SK-N-SH (cell line): ENCODE measurements around the gene SPTBN1. TPM values are rescaled to one million over a fixed set of nuclear protein-coding genes. Genes with fewer than 3 reads are reported as not detected.

Experiments
- CTCF ChIA-PET: fragments of 300-600, 350-600 bp; formaldehyde crosslinking; extraction: SDS; loops from one replicate; lab custom pipeline; 2021; lab: Yijun Ruan, JAX
- POLR2A ChIA-PET: fragments of 350-600 bp; sonication (Branson Sonifier 250); formaldehyde crosslinking; extraction: SDS; loops from one replicate; lab custom pipeline; 2020; ENCODE audit warnings: antibody characterized with exemption, inconsistent platforms; lab: Yijun Ruan, JAX
- DNase-seq: peaks from one replicate; pipeline ENCODE4 v3.0.0; 2012
- H2AFZ ChIP-seq: fragments of 200-600 bp; sonication (generic); 2 replicates; pipeline ENCODE4 v1.8.1; 2016; ENCODE audit warnings: antibody characterized with exemption, mild to moderate bottlenecking, low read depth
- H3F3A ChIP-seq: fragments of 200-600 bp; sonication (generic); replicated peaks from 2 replicates; pipeline ENCODE3; 2016; ENCODE audit warnings: antibody characterized with exemption, mild to moderate bottlenecking; ENCODE audit not compliant: insufficient read depth
- H3K27ac ChIP-seq, 2 experiments: fragments of 200-500 bp in 1 of 2; fragments of 200-600 bp in 1 of 2; sonication (Bioruptor generic) in 1 of 2; sonication (generic), shearing (Covaris generic) in 1 of 2; 2 replicates each; pipeline versions ENCODE4 v1.5.1 to v1.6.1; 2014 to 2016; ENCODE audit warnings: low read depth in 2 of 2, inconsistent platforms in 1 of 2, low read length in 1 of 2, mild to moderate bottlenecking in 1 of 2, mixed read lengths in 1 of 2
- H3K27me3 ChIP-seq: fragments of 200-600 bp; sonication (generic), shearing (Covaris generic); 2 replicates; pipeline ENCODE4 v1.6.1; 2016; ENCODE audit warnings: mixed run types; ENCODE audit not compliant: insufficient read depth
- H3K36me3 ChIP-seq, 2 experiments: fragments of 200-500 bp in 1 of 2; fragments of 200-600 bp in 1 of 2; sonication (Bioruptor generic) in 1 of 2; sonication (generic) in 1 of 2; replicated peaks in 1 of 2; 2 replicates each; pipeline versions ENCODE3 to v1.5.1; 2014 to 2016; ENCODE audit warnings: low read length in 1 of 2, mild to moderate bottlenecking in 1 of 2; ENCODE audit not compliant: insufficient read depth in 2 of 2, control insufficient read depth in 1 of 2
- H3K4me1 ChIP-seq, 2 experiments: fragments of 200-500 bp in 1 of 2; fragments of 200-600 bp in 1 of 2; sonication (Bioruptor generic) in 1 of 2; sonication (generic), shearing (Covaris generic) in 1 of 2; 2 replicates each; pipeline versions ENCODE4 v1.5.1 to v1.6.1; 2014 to 2016; ENCODE audit warnings: low read depth in 1 of 2, low read length in 1 of 2, mixed run types in 1 of 2; ENCODE audit not compliant: insufficient read depth in 2 of 2, control insufficient read depth in 1 of 2
- H3K4me2 ChIP-seq: fragments of 200-600 bp; sonication (generic), shearing (Covaris generic); 2 replicates; pipeline ENCODE4 v1.6.1; 2017; ENCODE audit warnings: mixed run types
- H3K4me3 ChIP-seq, 2 experiments: fragments of 200-500 bp in 1 of 2; fragments of 200-600 bp in 1 of 2; sonication (Bioruptor generic) in 1 of 2; sonication (generic), shearing (Covaris generic) in 1 of 2; 2 replicates each; pipeline versions ENCODE4 v1.5.1 to v1.8.1; 2014 to 2016; ENCODE audit warnings: low read depth in 2 of 2, inconsistent platforms in 1 of 2, low read length in 1 of 2, mild to moderate bottlenecking in 1 of 2, mixed read lengths in 1 of 2, moderate library complexity in 1 of 2
- H3K79me2 ChIP-seq: fragments of 200-600 bp; sonication (generic); 2 replicates; pipeline ENCODE4 v1.8.1; 2017; ENCODE audit warnings: mild to moderate bottlenecking; ENCODE audit not compliant: insufficient read depth
- H3K9ac ChIP-seq: fragments of 200-600 bp; sonication (generic); 2 replicates; pipeline ENCODE4 v1.6.1; 2017; ENCODE audit warnings: mixed run types
- H3K9me2 ChIP-seq: fragments of 200-600 bp; sonication (generic); 2 replicates; pipeline ENCODE4 v1.6.1; 2017; ENCODE audit warnings: mixed run types
- H3K9me3 ChIP-seq: fragments of 200-600 bp; sonication (generic); 2 replicates; pipeline ENCODE4 v1.6.1; 2017; ENCODE audit warnings: mixed run types, mild to moderate bottlenecking, moderate library complexity
- H4K20me1 ChIP-seq: fragments of 200-600 bp; sonication (generic); 2 replicates; pipeline ENCODE4 v1.6.1; 2017; ENCODE audit warnings: mild to moderate bottlenecking, mixed run types; ENCODE audit not compliant: insufficient read depth
- ELF1 ChIP-seq: IDR thresholded peaks from 2 replicates; pipeline ENCODE4 v1.4.0; 2012
- EP300 ChIP-seq, 2 experiments: IDR thresholded peaks; 2 replicates each; pipeline versions ENCODE4 v1.4.0 to v1.6.1; 2012; ENCODE audit warnings: borderline replicate concordance in 1 of 2, low read depth in 1 of 2, low read length in 1 of 2
- EZH2phosphoT487 ChIP-seq: fragments of 200-600 bp; sonication (generic); IDR thresholded peaks from 2 replicates; pipeline ENCODE4 v1.6.1; 2017; ENCODE audit warnings: low read depth, mixed run types, mild to moderate bottlenecking, antibody characterized with exemption, moderate library complexity, borderline replicate concordance
- FOXJ3 ChIP-seq: sonication (generic); formaldehyde crosslinking; IDR thresholded peaks from 2 replicates; pipeline ENCODE4 v1.5.1; 2020; ENCODE audit warnings: mild to moderate bottlenecking, missing genetic modification reagents
- FOXM1 ChIP-seq: IDR thresholded peaks from 2 replicates; pipeline ENCODE4 v1.4.0; 2012; ENCODE audit warnings: low read depth, mild to moderate bottlenecking
- GABPA ChIP-seq: IDR thresholded peaks from 2 replicates; pipeline ENCODE4 v1.4.0; 2012; ENCODE audit warnings: low read depth, mild to moderate bottlenecking
- GATA2 ChIP-seq: sonication (generic); formaldehyde crosslinking; IDR thresholded peaks from 2 replicates; pipeline ENCODE4 v1.5.0; 2020; ENCODE audit warnings: mild to moderate bottlenecking, missing genetic modification reagents
- IRF3 ChIP-seq: fragments of 150-350 bp; IDR thresholded peaks from 2 replicates; pipeline ENCODE4 v1.6.1; 2016; ENCODE audit warnings: mild to moderate bottlenecking, low read depth, low read length
- MEF2A ChIP-seq: IDR thresholded peaks from 2 replicates; pipeline ENCODE4 v1.4.0; 2012; ENCODE audit warnings: low read depth, borderline replicate concordance
- NRF1 ChIP-seq: IDR thresholded peaks from 2 replicates; pipeline ENCODE4 v1.6.1; 2012; ENCODE audit warnings: low read depth, mild to moderate bottlenecking, low read length
- POLR2AphosphoS5 ChIP-seq: IDR thresholded peaks from 2 replicates; pipeline ENCODE4 v1.6.1; 2012; ENCODE audit warnings: low read depth, low read length
- RCOR1 ChIP-seq: fragments of 150-350 bp; IDR thresholded peaks from 2 replicates; pipeline ENCODE4 v1.6.1; 2017; ENCODE audit warnings: antibody characterized with exemption, low read length
- REST ChIP-seq: IDR thresholded peaks from 2 replicates; pipeline ENCODE4 v1.6.1; 2012; ENCODE audit warnings: mild to moderate bottlenecking, low read depth, low read length, moderate library complexity
- RFX5 ChIP-seq: IDR thresholded peaks from 2 replicates; pipeline ENCODE4 v1.6.1; 2012; ENCODE audit warnings: mild to moderate bottlenecking, improper control_type of control experiment, low read length
- SIN3A ChIP-seq: IDR thresholded peaks from 2 replicates; pipeline ENCODE4 v1.6.1; 2012; ENCODE audit warnings: low read depth, mild to moderate bottlenecking, low read length, moderate library complexity, borderline replicate concordance
- SMC3 ChIP-seq: IDR thresholded peaks from 2 replicates; pipeline ENCODE4 v1.6.1; 2012; ENCODE audit warnings: low read depth, low read length, improper control_type of control experiment
- TCF12 ChIP-seq: IDR thresholded peaks from 2 replicates; pipeline ENCODE4 v1.4.0; 2012
- TEAD4 ChIP-seq: IDR thresholded peaks from 2 replicates; pipeline ENCODE4 v1.4.0; 2012; ENCODE audit warnings: mild to moderate bottlenecking, borderline replicate concordance; ENCODE audit not compliant: insufficient read depth
- USF2 ChIP-seq: fragments of 150-350 bp; IDR thresholded peaks from 2 replicates; pipeline ENCODE4 v1.6.1; 2017; ENCODE audit warnings: antibody characterized with exemption, low read length, low read depth, borderline replicate concordance
- YY1 ChIP-seq: IDR thresholded peaks from 2 replicates; pipeline ENCODE4 v1.4.0; 2012; ENCODE audit warnings: low read depth, mild to moderate bottlenecking
- WGBS: methylation state at CpG from one replicate; pipeline ENCODE4 v1.1.6; 2017; ENCODE audit warnings: low lambda C conversion rate; 5-methylcytosine and 5-hydroxymethylcytosine counted together
- polyA plus RNA-seq, 3 experiments: library from polyadenylated mRNA; depleted of rRNA; stranded (reverse); fragments of >200 nt; gene quantifications; 2 replicates each; pipeline ENCODE4 v1.2.3, GENCODE V29; 2012

SPTBN1 gene
- polyA plus RNA-seq, 1 of the 3 experiments (the other 2 are of a cell fraction): 29.1 TPM

GRCh38 chr2:54512663-54513362, 56.7 kb downstream of the SPTBN1 start:
- DNase-seq: no peak
- POLR2A ChIA-PET: no interaction called here

GRCh38 chr2:54513363-54513715, 57.2 kb downstream of the SPTBN1 start:
- peaks cover 0 to 6% of the 10 kb centered on the region in 2 experiments; a peak in 2 of 4 replicates for H3K4me1 ChIP-seq
- no peaks in the 10 kb centered on the region for H3K9me2 ChIP-seq
- H3K27ac ChIP-seq: no peak overlapping the region
- H3K4me3 ChIP-seq: no peak overlapping the region
- no peaks in the 10 kb centered on the region for H3F3A ChIP-seq
- H3K4me2 ChIP-seq: no peak overlapping the region
- no peaks in the 10 kb centered on the region for H3K9me3 ChIP-seq
- CTCF ChIA-PET: interaction anchor here (1.2 kb wide), 1 partner anchor 11 kb away, joined by 3 read pairs; no protein-coding TSS in a partner anchor
- DNase-seq: no peak
- POLR2A ChIA-PET: no interaction called here
- peaks cover 0 to 5% of the 10 kb centered on the region in 2 experiments for H3K36me3 ChIP-seq
- no peak overlapping the region for H3K9ac ChIP-seq
- no peak overlapping the region for H2AFZ ChIP-seq
- peaks cover 33% of the 10 kb centered on the region for H4K20me1 ChIP-seq
- H3K79me2 ChIP-seq: peaks cover 95% of the 10 kb centered on the region
- no peaks in the 10 kb centered on the region for H3K27me3 ChIP-seq
- TF ChIP-seq TCF12 (no peak), NRF1 (no peak), FOXJ3 (CRISPR knock-in tag) (no peak), SMC3 (no peak), REST (no peak), RFX5 (no peak), SIN3A (no peak), GATA2 (no peak), IRF3 (no peak), RCOR1 (no peak), USF2 (no peak), MEF2A (no peak), TEAD4 (no peak), GABPA (no peak), ELF1 (no peak), FOXM1 (no peak), EP300 (IDR thresholded peaks at IDR 0.05; ENCODE audit: borderline replicate concordance in 1 of 2, low read depth in 1 of 2, low read length in 1 of 2) (no peak), EZH2phosphoT487 (no peak)

More at GRCh38 chr2:54512663-54513362, 56.7 kb downstream of the SPTBN1 start:
- 92% methylated on average over 4 of the region's 4 CpGs for WGBS
- CTCF ChIA-PET: interaction anchor here (0.6 to 1.3 kb wide), 4 partner anchors 11 to 406 kb away, joined by 3 to 4 read pairs (median 4); no protein-coding TSS in a partner anchor
- Histone ChIP-seq H3K4me3 (no peak overlapping the region), H3K79me2 (peaks cover 91% of the 10 kb centered on the region), H3K27ac (no peak overlapping the region), H3K9ac (no peak overlapping the region), H3K9me2 (no peaks in the 10 kb centered on the region), H3K27me3 (no peaks in the 10 kb centered on the region), H3K36me3 (peaks cover 0 to 5% of the 10 kb centered on the region in 2 experiments), H3F3A (no peaks in the 10 kb centered on the region), H2AFZ (no peak overlapping the region), H3K4me1 (peaks cover 0 to 6% of the 10 kb centered on the region in 2 experiments; a peak in 2 of 4 replicates), H4K20me1 (peaks cover 33% of the 10 kb centered on the region), H3K9me3 (no peaks in the 10 kb centered on the region), H3K4me2 (no peak overlapping the region)
- no peak for TF ChIP-seq EZH2phosphoT487
- no peak for TF ChIP-seq YY1
- TF ChIP-seq POLR2AphosphoS5: no peak
- TF ChIP-seq GABPA: no peak
